ENCODE data around the gene LRP1. TPM values are rescaled to one million over a fixed set of nuclear protein-coding genes. Genes with fewer than 3 reads are reported as not detected.

LRP1 gene
- total RNA-seq, 2 experiments from 2014 or later = 6.6 to 8.5 TPM

DNA sequence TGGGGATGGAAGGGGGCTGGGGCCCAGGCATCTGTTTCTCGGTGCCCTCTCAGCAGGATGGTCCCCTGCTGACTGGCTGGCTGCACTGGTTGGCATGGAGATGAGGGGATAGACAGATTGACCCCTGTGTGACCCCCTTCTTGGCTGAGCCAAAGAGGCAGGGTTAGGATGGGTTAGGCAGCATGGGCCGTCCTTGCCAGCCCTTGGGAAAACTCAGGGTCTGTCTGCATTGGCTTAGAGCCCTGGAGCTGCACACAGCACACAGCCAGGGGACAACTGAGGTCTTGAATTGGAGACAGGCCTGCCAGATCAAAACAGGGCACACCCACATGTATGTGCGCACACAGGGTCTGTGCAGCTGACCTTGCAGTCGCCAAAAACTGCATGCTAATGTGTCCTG, 30.4 kb downstream of the LRP1 start:
- Mint-ChIP-seq H3K36me3 (ENCODE audit: low read depth) (peaks cover 4% of the 10 kb centered on the region), H3K4me3 (no peak overlapping the region), H3K4me1 (ENCODE audit: low read depth) (no peaks in the 10 kb centered on the region), H3K9me3 (no peaks in the 10 kb centered on the region), H3K27ac (no peak overlapping the region), H3K27me3 (no peaks in the 10 kb centered on the region)
- TF ChIP-seq, protein P1, sequence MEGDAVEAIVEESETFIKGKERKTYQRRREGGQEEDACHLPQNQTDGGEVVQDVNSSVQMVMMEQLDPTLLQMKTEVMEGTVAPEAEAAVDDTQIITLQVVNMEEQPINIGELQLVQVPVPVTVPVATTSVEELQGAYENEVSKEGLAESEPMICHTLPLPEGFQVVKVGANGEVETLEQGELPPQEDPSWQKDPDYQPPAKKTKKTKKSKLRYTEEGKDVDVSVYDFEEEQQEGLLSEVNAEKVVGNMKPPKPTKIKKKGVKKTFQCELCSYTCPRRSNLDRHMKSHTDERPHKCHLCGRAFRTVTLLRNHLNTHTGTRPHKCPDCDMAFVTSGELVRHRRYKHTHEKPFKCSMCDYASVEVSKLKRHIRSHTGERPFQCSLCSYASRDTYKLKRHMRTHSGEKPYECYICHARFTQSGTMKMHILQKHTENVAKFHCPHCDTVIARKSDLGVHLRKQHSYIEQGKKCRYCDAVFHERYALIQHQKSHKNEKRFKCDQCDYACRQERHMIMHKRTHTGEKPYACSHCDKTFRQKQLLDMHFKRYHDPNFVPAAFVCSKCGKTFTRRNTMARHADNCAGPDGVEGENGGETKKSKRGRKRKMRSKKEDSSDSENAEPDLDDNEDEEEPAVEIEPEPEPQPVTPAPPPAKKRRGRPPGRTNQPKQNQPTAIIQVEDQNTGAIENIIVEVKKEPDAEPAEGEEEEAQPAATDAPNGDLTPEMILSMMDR (IDR thresholded peaks at IDR 0.05) = no peak
- Histone ChIP-seq H3K4me3 (ENCODE audit: low read length) (no peak overlapping the region), H3K27me3 (ENCODE audit: control insufficient read depth in 1 of 2, insufficient read depth in 2 of 2, low read length in 2 of 2) (no peaks in the 10 kb centered on the region), H3K9me3 (ENCODE audit: control insufficient read depth in 1 of 2, insufficient read depth in 1 of 2, low read length in 2 of 2) (no peaks in the 10 kb centered on the region), H3K4me1 (ENCODE audit: insufficient read depth, low read length) (peaks cover 10% of the 10 kb centered on the region), H3K36me3 (ENCODE audit: insufficient read depth, low read length) (no peaks in the 10 kb centered on the region), H3K27ac (ENCODE audit: low read depth in 1 of 2, low read length in 2 of 2) (no peak overlapping the region)
- intact Hi-C loops (cut with DNase I, micrococcal nuclease) = no loop called here
- no peak for ATAC-seq (ENCODE audit: poor library complexity)
- CTCF ChIA-PET = interaction anchor here (1.2 kb wide), 1 partner anchor 34 kb away, joined by 3 read pairs; no protein-coding TSS in a partner anchor
- DNase-seq = no peak
- POLR2A ChIA-PET = no interaction called here

DNA sequence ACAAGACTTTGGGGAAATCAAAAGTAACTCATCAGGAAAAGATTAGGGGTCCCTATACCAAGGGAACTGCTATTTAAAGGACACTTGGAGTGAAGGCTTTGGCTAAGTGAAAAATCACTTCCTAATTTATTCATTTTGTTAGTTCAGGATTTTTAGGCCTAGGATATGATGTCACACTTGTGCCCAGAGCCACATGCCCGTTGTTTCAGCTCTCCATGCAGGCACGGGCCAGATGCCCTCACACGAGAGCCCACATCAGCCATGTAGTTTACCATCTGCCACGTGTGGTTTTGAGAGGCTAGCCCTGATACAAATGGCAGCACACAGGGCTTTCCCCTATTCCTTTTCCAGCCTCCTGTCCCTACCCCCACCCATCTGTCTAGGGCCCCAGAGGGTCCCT, 31.0 kb downstream of the LRP1 start:
- intact Hi-C loops (cut with DNase I, micrococcal nuclease) = no loop called here
- ATAC-seq (ENCODE audit: poor library complexity) (no peak), DNase-seq (no peak)
- Mint-ChIP-seq H3K36me3 (ENCODE audit: low read depth) (peaks cover 4% of the 10 kb centered on the region), H3K4me3 (no peak overlapping the region), H3K27ac (no peak overlapping the region), H3K4me1 (ENCODE audit: low read depth) (no peaks in the 10 kb centered on the region), H3K9me3 (no peaks in the 10 kb centered on the region), H3K27me3 (no peaks in the 10 kb centered on the region)
- no peaks in the 10 kb centered on the region for H3K27me3 ChIP-seq (ENCODE audit: control insufficient read depth in 1 of 2, insufficient read depth in 2 of 2, low read length in 2 of 2)
- no peaks in the 10 kb centered on the region for H3K36me3 ChIP-seq (ENCODE audit: insufficient read depth, low read length)
- H3K4me1 ChIP-seq (ENCODE audit: insufficient read depth, low read length) = peaks cover 10% of the 10 kb centered on the region
- TF ChIP-seq, protein P1 (IDR thresholded peaks at IDR 0.05) = no peak
- H3K27ac ChIP-seq (ENCODE audit: low read depth in 1 of 2, low read length in 2 of 2) = no peak overlapping the region
- H3K9me3 ChIP-seq (ENCODE audit: control insufficient read depth in 1 of 2, insufficient read depth in 1 of 2, low read length in 2 of 2) = no peaks in the 10 kb centered on the region
- ChIA-PET POLR2A (no interaction called here), CTCF (interaction anchor here (1.2 kb wide), 1 partner anchor 35 kb away, joined by 3 read pairs; no protein-coding TSS in a partner anchor)
- H3K4me3 ChIP-seq (ENCODE audit: low read length) = no peak overlapping the region

DNA sequence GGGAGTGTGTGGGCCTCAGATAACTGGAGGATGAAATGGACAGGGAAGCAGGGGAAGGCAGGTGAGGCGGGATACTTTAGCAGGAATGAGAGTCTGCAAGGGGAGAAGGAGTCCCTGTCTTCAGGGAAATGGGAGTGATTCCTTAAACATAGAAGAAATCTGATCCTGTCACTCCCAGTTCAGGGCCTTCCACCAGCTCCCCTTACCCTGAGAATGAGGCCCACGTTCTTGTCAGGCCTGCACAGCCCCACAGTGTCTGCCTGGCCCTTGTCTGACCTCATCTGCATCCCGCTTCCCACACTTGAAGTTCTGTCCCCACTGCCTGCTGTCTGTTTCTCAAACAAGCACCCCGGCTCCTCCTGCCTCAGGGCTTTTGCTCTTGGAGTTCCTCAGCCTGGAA, 31.8 kb downstream of the LRP1 start:
- ATAC-seq (ENCODE audit: poor library complexity) = no peak

More for the DNA sequence above, 31.8 kb downstream of the LRP1 start:
- Histone ChIP-seq H3K27me3 (ENCODE audit: control insufficient read depth in 1 of 2, insufficient read depth in 2 of 2, low read length in 2 of 2) (no peaks in the 10 kb centered on the region), H3K4me3 (ENCODE audit: low read length) (no peak overlapping the region), H3K27ac (ENCODE audit: low read depth in 1 of 2, low read length in 2 of 2) (no peak overlapping the region), H3K9me3 (ENCODE audit: control insufficient read depth in 1 of 2, insufficient read depth in 1 of 2, low read length in 2 of 2) (no peaks in the 10 kb centered on the region), H3K4me1 (ENCODE audit: insufficient read depth, low read length) (peaks cover 10% of the 10 kb centered on the region), H3K36me3 (ENCODE audit: insufficient read depth, low read length) (no peaks in the 10 kb centered on the region)
- H3K36me3 Mint-ChIP-seq (ENCODE audit: low read depth) = peaks cover 4% of the 10 kb centered on the region
- intact Hi-C loops (cut with DNase I, micrococcal nuclease) = no loop called here
- ChIA-PET CTCF (interaction anchor here (1.2 kb wide), 1 partner anchor 36 kb away, joined by 3 read pairs; no protein-coding TSS in a partner anchor), POLR2A (no interaction called here)
- H3K27ac Mint-ChIP-seq = no peak overlapping the region
- H3K27me3 Mint-ChIP-seq = no peaks in the 10 kb centered on the region
- no peak for DNase-seq
- H3K4me3 Mint-ChIP-seq = no peak overlapping the region
- no peaks in the 10 kb centered on the region for H3K4me1 Mint-ChIP-seq (ENCODE audit: low read depth)
- TF ChIP-seq, protein P1 (IDR thresholded peaks at IDR 0.05) = no peak
- no peaks in the 10 kb centered on the region for H3K9me3 Mint-ChIP-seq

All from CD4-positive, alpha-beta T cell (primary cell).